Endothelial cell (in vitro differentiated cells): ENCODE measurements around the gene PPP2R2B. TPM values are rescaled to one million over a fixed set of nuclear protein-coding genes. Genes with fewer than 3 reads are reported as not detected.

Source experiments
- DNase-seq: peaks from one replicate; pipeline ENCODE4 v3.0.0; 2021; ENCODE audit warnings: low spot score
- H3K27ac Mint-ChIP-seq: one replicate; pipeline ENCODE4 v1.8.0; 2021; ENCODE audit warnings: mixed read lengths, inconsistent platforms; ENCODE audit not compliant: unreplicated experiment
- H3K27me3 Mint-ChIP-seq: one replicate; pipeline ENCODE4 v1.8.0; 2021; ENCODE audit warnings: mild to moderate bottlenecking, moderate library complexity, mixed read lengths, inconsistent platforms; ENCODE audit not compliant: unreplicated experiment
- H3K36me3 Mint-ChIP-seq: one replicate; pipeline ENCODE4 v1.8.0; 2021; ENCODE audit warnings: mild to moderate bottlenecking, low read depth, mixed read lengths, inconsistent platforms; ENCODE audit not compliant: unreplicated experiment
- H3K4me1 Mint-ChIP-seq: one replicate; pipeline ENCODE4 v1.8.0; 2021; ENCODE audit warnings: mild to moderate bottlenecking, mixed read lengths, inconsistent platforms; ENCODE audit not compliant: unreplicated experiment
- H3K4me3 Mint-ChIP-seq: one replicate; pipeline ENCODE4 v1.8.0; 2021; ENCODE audit warnings: mild to moderate bottlenecking, mixed read lengths, inconsistent platforms; ENCODE audit not compliant: unreplicated experiment
- H3K9me3 Mint-ChIP-seq: one replicate; pipeline ENCODE4 v1.8.0; 2021; ENCODE audit warnings: mixed read lengths, inconsistent platforms; ENCODE audit not compliant: unreplicated experiment
- CTCF ChIP-seq: fragments of 200-600 bp; sonication (generic); IDR thresholded peaks from one replicate; pipeline ENCODE4 v1.5.0; 2021; ENCODE audit warnings: antibody characterized with exemption; ENCODE audit not compliant: unreplicated experiment
- total RNA-seq: library from RNA; stranded (reverse); fragmentation: NEBNext Ultra II Directional; extraction: Animal tissue kit (Norgen Biotek cat#: 25700); gene quantifications from one replicate; pipeline ENCODE4 v1.2.1, GENCODE V29; 2021; ENCODE audit not compliant: unreplicated experiment

PPP2R2B gene
- total RNA-seq, 1 donor from 2014 or later: 0.59 TPM

- Mint-ChIP-seq H3K4me3 (no peak overlapping the region), H3K36me3 (no peaks in the 10 kb centered on the region), H3K9me3 (no peaks in the 10 kb centered on the region), H3K27me3 (no peaks in the 10 kb centered on the region), H3K27ac (no peak overlapping the region), H3K4me1 (no peaks in the 10 kb centered on the region)
- DNase-seq: no peak
- TF ChIP-seq CTCF: no peak
Measured at GRCh38 chr5:146820987-146821386, 57.6 kb downstream of the PPP2R2B start.

GRCh38 chr5:146818822-146819221 lies 59.7 kb downstream of the PPP2R2B start:
- Mint-ChIP-seq H3K9me3 (no peaks in the 10 kb centered on the region), H3K27ac (no peak overlapping the region), H3K27me3 (no peaks in the 10 kb centered on the region), H3K4me3 (no peak overlapping the region), H3K4me1 (no peaks in the 10 kb centered on the region), H3K36me3 (no peaks in the 10 kb centered on the region)
- TF ChIP-seq CTCF: no peak
- no peak for DNase-seq

- no peaks in the 10 kb centered on the region for H3K36me3 Mint-ChIP-seq
- DNase-seq: no peak
- no peak overlapping the region for H3K27ac Mint-ChIP-seq
- H3K4me3 Mint-ChIP-seq: no peak overlapping the region
- peaks cover 1% of the 10 kb centered on the region for H3K27me3 Mint-ChIP-seq
- no peaks in the 10 kb centered on the region for H3K4me1 Mint-ChIP-seq
- TF ChIP-seq CTCF: no peak
- no peaks in the 10 kb centered on the region for H3K9me3 Mint-ChIP-seq
Measured at GRCh38 chr5:146817973-146818372, 60.6 kb downstream of the PPP2R2B start.

- Mint-ChIP-seq H3K4me1 (no peaks in the 10 kb centered on the region), H3K4me3 (no peak overlapping the region), H3K9me3 (no peaks in the 10 kb centered on the region), H3K27ac (no peak overlapping the region), H3K27me3 (peaks cover 1% of the 10 kb centered on the region), H3K36me3 (no peaks in the 10 kb centered on the region)
- no peak for TF ChIP-seq CTCF
- DNase-seq: no peak
Measured at GRCh38 chr5:146816775-146817387, 61.7 kb downstream of the PPP2R2B start.

GRCh38 chr5:146815411-146815810 lies 63.1 kb downstream of the PPP2R2B start:
- DNase-seq: no peak
- no peaks in the 10 kb centered on the region for H3K36me3 Mint-ChIP-seq
- no peak overlapping the region for H3K4me3 Mint-ChIP-seq
- H3K9me3 Mint-ChIP-seq: no peaks in the 10 kb centered on the region
- no peak for TF ChIP-seq CTCF
- peaks cover 1% of the 10 kb centered on the region for H3K27me3 Mint-ChIP-seq
- no peak overlapping the region for H3K27ac Mint-ChIP-seq
- no peaks in the 10 kb centered on the region for H3K4me1 Mint-ChIP-seq
